ENCODE measurements around the gene CDH22. TPM values are rescaled to one million over a fixed set of nuclear protein-coding genes. Genes with fewer than 3 reads are reported as not detected.

CDH22 gene
- total RNA-seq, 1 donor from 2014 or later, result 0.13 TPM

GRCh38 chr20:46126440-46127056 lies 181.8 kb downstream of the CDH22 start:
- Mint-ChIP-seq H3K9me3 (no peaks in the 10 kb centered on the region), H3K36me3 (no peaks in the 10 kb centered on the region), H3K4me3 (no peak overlapping the region), H3K4me1 (no peaks in the 10 kb centered on the region), H3K27ac (no peak overlapping the region), H3K27me3 (ENCODE audit: insufficient read depth, low read depth) (peaks cover 8% of the 10 kb centered on the region)
- TF ChIP-seq EZH2phosphoT487 (IDR thresholded peaks at IDR 0.05) (no peak), EZH2 (IDR thresholded peaks at IDR 0.05) (no peak)
- TF ChIP-seq, protein P1, sequence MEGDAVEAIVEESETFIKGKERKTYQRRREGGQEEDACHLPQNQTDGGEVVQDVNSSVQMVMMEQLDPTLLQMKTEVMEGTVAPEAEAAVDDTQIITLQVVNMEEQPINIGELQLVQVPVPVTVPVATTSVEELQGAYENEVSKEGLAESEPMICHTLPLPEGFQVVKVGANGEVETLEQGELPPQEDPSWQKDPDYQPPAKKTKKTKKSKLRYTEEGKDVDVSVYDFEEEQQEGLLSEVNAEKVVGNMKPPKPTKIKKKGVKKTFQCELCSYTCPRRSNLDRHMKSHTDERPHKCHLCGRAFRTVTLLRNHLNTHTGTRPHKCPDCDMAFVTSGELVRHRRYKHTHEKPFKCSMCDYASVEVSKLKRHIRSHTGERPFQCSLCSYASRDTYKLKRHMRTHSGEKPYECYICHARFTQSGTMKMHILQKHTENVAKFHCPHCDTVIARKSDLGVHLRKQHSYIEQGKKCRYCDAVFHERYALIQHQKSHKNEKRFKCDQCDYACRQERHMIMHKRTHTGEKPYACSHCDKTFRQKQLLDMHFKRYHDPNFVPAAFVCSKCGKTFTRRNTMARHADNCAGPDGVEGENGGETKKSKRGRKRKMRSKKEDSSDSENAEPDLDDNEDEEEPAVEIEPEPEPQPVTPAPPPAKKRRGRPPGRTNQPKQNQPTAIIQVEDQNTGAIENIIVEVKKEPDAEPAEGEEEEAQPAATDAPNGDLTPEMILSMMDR (IDR thresholded peaks at IDR 0.05), result no peak
- DNase-seq (ENCODE audit: low spot score), result no peak
- no peaks in the 10 kb centered on the region for H3K36me3 ChIP-seq
- H3K4me3 ChIP-seq, result no peak overlapping the region
- H3K27me3 ChIP-seq, result peaks cover 21% of the 10 kb centered on the region
- H3K79me2 ChIP-seq (ENCODE audit: low read depth), result no peaks in the 10 kb centered on the region
- H3K9ac ChIP-seq, result no peak overlapping the region
- no peaks in the 10 kb centered on the region for H3F3A ChIP-seq (ENCODE audit: low read depth)
- H2AFZ ChIP-seq (replicated peaks), result no peak overlapping the region
- no peaks in the 10 kb centered on the region for H3K4me1 ChIP-seq
- no peaks in the 10 kb centered on the region for H3K9me3 ChIP-seq (ENCODE audit: low read depth)
- no peaks in the 10 kb centered on the region for H4K20me1 ChIP-seq (ENCODE audit: low read depth)
- no peak overlapping the region for H3K27ac ChIP-seq
- no peak overlapping the region for H3K4me2 ChIP-seq

Other genes starting within 250 kb of the CDH22 start
- gene NCOA5, start 218.5 kb downstream of the CDH22 start, total RNA-seq (ENCODE audit: low replicate concordance), result 10.3 and 18.4 TPM in 2 replicates
- gene CD40, start 190.2 kb downstream of the CDH22 start, total RNA-seq (ENCODE audit: low replicate concordance), result 11.0 and 14.0 TPM in 2 replicates
- gene ELMO2, start 98.1 kb upstream of the CDH22 start, total RNA-seq (ENCODE audit: low replicate concordance), result 53.3 and 64.5 TPM in 2 replicates
- 29.0 and 45.9 TPM in 2 replicates for gene ZNF334, start 205.1 kb upstream of the CDH22 start, total RNA-seq (ENCODE audit: low replicate concordance)
- not detected in 2 replicates for gene OCSTAMP, start 242.2 kb upstream of the CDH22 start, total RNA-seq (ENCODE audit: low replicate concordance)